Ishikawa (cell line): Measurements from ENCODE around the gene ZBTB20.

Experiments used
- EP300 ChIP-seq: IDR thresholded peaks from 2 replicates; pipeline ENCODE4 v1.6.1; 2012; ENCODE audit warnings: borderline replicate concordance
- FOXM1 ChIP-seq: IDR thresholded peaks from 2 replicates; pipeline ENCODE4 v1.6.1; 2012; ENCODE audit warnings: low read depth, borderline replicate concordance
- RAD21 ChIP-seq: IDR thresholded peaks from 2 replicates; pipeline ENCODE4 v1.6.1; 2012; ENCODE audit warnings: low read depth
- TAF1 ChIP-seq: IDR thresholded peaks from 2 replicates; pipeline ENCODE4 v1.6.1; 2012; ENCODE audit warnings: low read depth, mild to moderate bottlenecking
- TCF12 ChIP-seq: IDR thresholded peaks from 2 replicates; pipeline ENCODE4 v1.6.1; 2012; ENCODE audit warnings: low read depth
- TEAD4 ChIP-seq: IDR thresholded peaks from 2 replicates; pipeline ENCODE4 v1.6.1; 2012

DNA sequence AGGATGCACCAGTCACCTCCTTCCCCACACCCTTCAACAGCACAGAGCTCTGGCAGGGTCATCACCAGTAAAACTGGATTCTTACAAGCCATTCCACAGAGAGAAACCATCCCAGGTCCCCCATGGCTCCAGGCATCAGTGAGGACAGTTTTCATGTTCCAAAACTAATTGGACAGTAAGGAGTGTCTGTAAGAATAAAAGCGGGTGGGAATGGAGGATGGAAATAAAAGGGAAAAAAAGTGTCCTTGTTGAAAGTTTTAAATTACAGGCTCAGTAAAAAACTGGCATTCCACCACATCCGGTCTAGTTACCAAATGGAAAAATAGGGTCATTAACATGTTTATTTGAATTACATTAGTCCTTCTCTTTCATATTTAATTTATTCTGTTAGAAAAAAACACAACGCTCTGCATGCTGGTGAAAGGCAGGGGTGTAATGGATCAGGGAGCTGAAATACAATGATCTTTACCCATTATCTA lies 735.9 kb downstream of the ZBTB20 start:
- TF ChIP-seq TAF1 (no peak), TEAD4 (no peak), EP300 (no peak), TCF12 (no peak), FOXM1 (no peak), RAD21 (no peak)
